HepG2 (cell line): Measurements from ENCODE around the gene FOXA1. TPM values are rescaled to one million over a fixed set of nuclear protein-coding genes. Genes with fewer than 3 reads are reported as not detected.
A peak's percentile ranks its signal among the peaks of the same experiment; 100 is the strongest.

Source experiments
- AGO2 ChIP-seq: fragments of 200-400 bp; formaldehyde crosslinking; optimal IDR thresholded peaks from 2 replicates; pipeline ENCODE3; 2017; ENCODE audit warnings: mild to moderate bottlenecking, low read depth, low read length, moderate library complexity
- AHR ChIP-seq: IDR thresholded peaks from 2 replicates; pipeline ENCODE4 v1.6.1; 2018; ENCODE audit warnings: missing genetic modification reagents, missing compliant biosample characterization
- CCAR2 ChIP-seq: fragments of 200-400 bp; formaldehyde crosslinking; optimal IDR thresholded peaks from 2 replicates; pipeline ENCODE3; 2018; ENCODE audit warnings: low read depth, mild to moderate bottlenecking, low read length, moderate library complexity
- CCDC6 ChIP-seq: sonication (generic); formaldehyde crosslinking; IDR thresholded peaks from 2 replicates; pipeline ENCODE4 v1.8.1; 2022; ENCODE audit warnings: mild to moderate bottlenecking, missing genetic modification reagents, moderate library complexity
- DZIP1 ChIP-seq: sonication (generic); formaldehyde crosslinking; IDR thresholded peaks from 2 replicates; pipeline ENCODE4 v1.5.0; 2020; ENCODE audit warnings: mild to moderate bottlenecking, missing genetic modification reagents
- GPN1 ChIP-seq: sonication (generic); formaldehyde crosslinking; IDR thresholded peaks from 2 replicates; pipeline ENCODE4 v1.5.1; 2020; ENCODE audit warnings: missing genetic modification reagents, borderline replicate concordance
- HHEX ChIP-seq: IDR thresholded peaks from 2 replicates; pipeline ENCODE4 v1.6.1; 2016; ENCODE audit warnings: control low read depth
- KDM3A ChIP-seq: IDR thresholded peaks from 2 replicates; pipeline ENCODE4 v1.6.1; 2018; ENCODE audit warnings: low read depth, missing compliant biosample characterization
- MED8 ChIP-seq: sonication (generic); formaldehyde crosslinking; IDR thresholded peaks from 2 replicates; pipeline ENCODE4 v1.8.1; 2023; ENCODE audit warnings: mild to moderate bottlenecking, missing genetic modification reagents; ENCODE audit not compliant: insufficient replicate concordance
- NBN ChIP-seq: fragments of 450-650 bp; conservative IDR thresholded peaks from 2 replicates; pipeline ENCODE4 v1.6.1; 2017
- NFE2 ChIP-seq: sonication (generic); formaldehyde crosslinking; IDR thresholded peaks from 2 replicates; pipeline ENCODE4 v1.4.0; 2020; ENCODE audit warnings: missing genetic modification reagents
- NFYC ChIP-seq: IDR thresholded peaks from 2 replicates; pipeline ENCODE4 v1.6.1; 2016; ENCODE audit warnings: missing genetic modification reagents, missing compliant biosample characterization
- PAF1 ChIP-seq: IDR thresholded peaks from 2 replicates; pipeline ENCODE4 v1.6.1; 2016; ENCODE audit warnings: missing genetic modification reagents, missing compliant biosample characterization
- POGZ ChIP-seq: sonication (generic); formaldehyde crosslinking; IDR thresholded peaks from 2 replicates; pipeline ENCODE4 v1.4.0; 2020; ENCODE audit warnings: mild to moderate bottlenecking, missing genetic modification reagents
- PRPF4 ChIP-seq: fragments of 200-400 bp; formaldehyde crosslinking; IDR thresholded peaks from 2 replicates; pipeline ENCODE4 v1.6.1; 2016; ENCODE audit warnings: low read length, low read depth; ENCODE audit not compliant: poor library complexity, severe bottlenecking
- STAG1 ChIP-seq: sonication (generic); formaldehyde crosslinking; IDR thresholded peaks from 2 replicates; pipeline ENCODE4 v1.4.0; 2020; ENCODE audit warnings: missing genetic modification reagents
- SYNCRIP ChIP-seq: fragments of 200-400 bp; formaldehyde crosslinking; IDR thresholded peaks from 2 replicates; pipeline ENCODE4 v1.6.1; 2018; ENCODE audit warnings: mild to moderate bottlenecking, low read depth, low read length; ENCODE audit not compliant: insufficient read depth
- TBP ChIP-seq: sonication (generic); formaldehyde crosslinking; IDR thresholded peaks from 2 replicates; pipeline ENCODE4 v1.5.0; 2020; ENCODE audit warnings: missing genetic modification reagents
- TEAD2 ChIP-seq: sonication (generic); formaldehyde crosslinking; IDR thresholded peaks from 2 replicates; pipeline ENCODE4 v1.9.0; 2021; ENCODE audit warnings: missing genetic modification reagents
- TFDP1 ChIP-seq: IDR thresholded peaks from 2 replicates; pipeline ENCODE4 v1.6.1; 2016; ENCODE audit warnings: missing compliant biosample characterization, missing genetic modification reagents, borderline replicate concordance
- THYN1 ChIP-seq: sonication (generic); formaldehyde crosslinking; IDR thresholded peaks from 2 replicates; pipeline ENCODE4 v1.8.1; 2023; ENCODE audit warnings: low read depth, mild to moderate bottlenecking, moderate library complexity, missing genetic modification reagents, borderline replicate concordance
- WIZ ChIP-seq: sonication (generic); formaldehyde crosslinking; IDR thresholded peaks from 2 replicates; pipeline ENCODE4 v1.5.1; 2020; ENCODE audit warnings: mild to moderate bottlenecking, missing genetic modification reagents
- ZBTB10 ChIP-seq: sonication (generic); formaldehyde crosslinking; IDR thresholded peaks from 2 replicates; pipeline ENCODE4 v1.4.0; 2020; ENCODE audit warnings: missing genetic modification reagents, borderline replicate concordance
- ZNF264 ChIP-seq: sonication (generic); formaldehyde crosslinking; IDR thresholded peaks from 2 replicates; pipeline ENCODE4 v1.4.0; 2020; ENCODE audit warnings: missing genetic modification reagents
- ZNF75D ChIP-seq: sonication (generic); formaldehyde crosslinking; IDR thresholded peaks from 2 replicates; pipeline ENCODE4 v1.8.1; 2023; ENCODE audit warnings: missing genetic modification reagents, mild to moderate bottlenecking, borderline replicate concordance
- ZNF777 ChIP-seq: sonication (generic); formaldehyde crosslinking; IDR thresholded peaks from 2 replicates; pipeline ENCODE4 v1.4.0; 2020; ENCODE audit warnings: missing genetic modification reagents
- ZNF816 ChIP-seq: sonication (generic); formaldehyde crosslinking; IDR thresholded peaks from 2 replicates; pipeline ENCODE4 v1.8.0; 2022; ENCODE audit warnings: missing genetic modification reagents, mild to moderate bottlenecking, borderline replicate concordance
- polyA plus RNA-seq, 8 experiments: library from polyadenylated mRNA; depleted of rRNA in 3 of 8; stranded (reverse) in 7 of 8; unstranded in 1 of 8; fragments of >200 nt; fragmentation: Illumina TruSeq in 4 of 8; extraction: Trizol in 4 of 8; gene quantifications; 2 replicates each; pipeline versions ENCODE4 v1.2.1 to v1.2.3, GENCODE V29; 2011 to 2016; ENCODE audit warnings: low read depth in 4 of 8, missing spikeins in 1 of 8, mixed read lengths in 1 of 8; ENCODE audit not compliant: insufficient read depth in 1 of 8
- total RNA-seq, 5 experiments: library from RNA; depleted of rRNA; stranded (reverse); fragments of >200 nt; fragmentation: Illumina TruSeq; extraction: Trizol; gene quantifications; 2 replicates each; pipeline ENCODE4 v1.2.3, GENCODE V29; 2016; ENCODE audit warnings: low read depth in 1 of 5

The FOXA1 gene
- total and polyA plus RNA-seq, 2 of the 13 experiments (the other 11 are each of a cell fraction or from before 2014, with no cell fraction given), result 43.4 to 58.6 TPM

DNA sequence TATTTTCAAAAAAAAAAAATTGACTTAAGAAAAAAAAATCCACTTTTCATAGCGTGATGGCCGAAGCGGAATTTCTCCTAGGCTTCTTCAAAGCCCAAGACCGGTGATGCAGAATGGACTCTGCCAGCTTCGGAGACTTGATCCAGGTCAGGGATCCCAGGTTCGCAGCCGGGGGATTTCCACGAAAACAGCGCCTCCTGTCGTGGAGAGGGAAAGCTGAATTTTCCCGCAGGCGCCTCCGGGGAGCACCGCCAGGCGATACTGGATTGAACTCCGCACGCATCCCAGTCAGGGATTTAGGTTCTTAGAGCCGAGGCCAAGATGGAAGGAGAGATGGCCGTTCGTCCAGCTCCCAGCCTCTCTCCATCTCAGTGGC, 2.5 kb upstream of the FOXA1 start (continued):
- no peak for TF ChIP-seq DZIP1
- TF ChIP-seq STAG1, result peak; percentile 21; the same call in 1 of the 2 replicates
- TF ChIP-seq ZNF264 (CRISPR knock-in tag), result no peak
- no peak for TF ChIP-seq SYNCRIP
- TF ChIP-seq PRPF4, result peak; percentile 22
- no peak for TF ChIP-seq ZBTB10 (CRISPR knock-in tag)
- no peak for TF ChIP-seq AHR (CRISPR knock-in tag)
- no peak for TF ChIP-seq MED8 (CRISPR knock-in tag)
- TF ChIP-seq GPN1 (CRISPR knock-in tag), result no peak
- TF ChIP-seq ZNF816 (CRISPR knock-in tag), result no peak
- TF ChIP-seq AGO2, result no peak
- no peak for TF ChIP-seq THYN1 (CRISPR knock-in tag)
- no peak for TF ChIP-seq TBP (CRISPR knock-in tag)
- TF ChIP-seq ZNF75D (CRISPR knock-in tag), result no peak
- no peak for TF ChIP-seq WIZ (CRISPR knock-in tag)
- no peak for TF ChIP-seq HHEX (CRISPR knock-in tag)
- no peak for TF ChIP-seq NBN
- no peak for TF ChIP-seq TEAD2 (CRISPR knock-in tag)
- TF ChIP-seq PAF1 (CRISPR knock-in tag), result no peak
- 0 out of 2 replicates have a peak, but pooled peaks have one; percentile 58 for TF ChIP-seq POGZ
- TF ChIP-seq ZNF777 (CRISPR knock-in tag), result no peak
- no peak for TF ChIP-seq CCAR2
- TF ChIP-seq CCDC6 (CRISPR knock-in tag), result no peak
- no peak for TF ChIP-seq NFE2 (CRISPR knock-in tag)
- TF ChIP-seq TFDP1, result no peak
- TF ChIP-seq KDM3A (CRISPR knock-in tag), result no peak
- TF ChIP-seq NFYC, result no peak
